Glutamatergic neuron (in vitro differentiated cells): Measurements from ENCODE around the gene NDUFV2. TPM values are rescaled to one million over a fixed set of nuclear protein-coding genes. Genes with fewer than 3 reads are reported as not detected.

Experiments
- DNase-seq: peaks from one replicate; pipeline ENCODE4 v3.0.0; 2022
- H3K27ac Mint-ChIP-seq: one replicate; pipeline ENCODE4 v1.8.0; 2020; ENCODE audit warnings: mild to moderate bottlenecking, mixed read lengths, inconsistent platforms; ENCODE audit not compliant: unreplicated experiment
- H3K27me3 Mint-ChIP-seq: one replicate; pipeline ENCODE4 v1.8.0; 2020; ENCODE audit warnings: mild to moderate bottlenecking, moderate library complexity, mixed read lengths, inconsistent platforms; ENCODE audit not compliant: unreplicated experiment
- H3K36me3 Mint-ChIP-seq: one replicate; pipeline ENCODE4 v1.8.0; 2020; ENCODE audit warnings: mild to moderate bottlenecking, mixed read lengths, inconsistent platforms; ENCODE audit not compliant: unreplicated experiment
- H3K4me1 Mint-ChIP-seq: one replicate; pipeline ENCODE4 v1.8.0; 2020; ENCODE audit warnings: mild to moderate bottlenecking, low read depth, mixed read lengths, inconsistent platforms; ENCODE audit not compliant: unreplicated experiment
- H3K4me3 Mint-ChIP-seq: one replicate; pipeline ENCODE4 v1.8.0; 2020; ENCODE audit warnings: mild to moderate bottlenecking, mixed read lengths, inconsistent platforms; ENCODE audit not compliant: unreplicated experiment
- H3K9me3 Mint-ChIP-seq: one replicate; pipeline ENCODE4 v1.8.0; 2020; ENCODE audit warnings: mild to moderate bottlenecking, moderate library complexity, mixed read lengths, inconsistent platforms; ENCODE audit not compliant: unreplicated experiment
- CTCF ChIP-seq: fragments of 200-600 bp; sonication (generic); IDR thresholded peaks from one replicate; pipeline ENCODE4 v1.5.0; 2021; ENCODE audit not compliant: partially characterized antibody, unreplicated experiment
- total RNA-seq: library from RNA; stranded (reverse); fragmentation: NEBNext Ultra II Directional; extraction: Animal tissue kit (Norgen Biotek cat#: 25700); gene quantifications from one replicate; pipeline ENCODE4 v1.2.1, GENCODE V29; 2021; ENCODE audit not compliant: unreplicated experiment

The NDUFV2 gene
- total RNA-seq, 1 donor from 2014 or later: 133 TPM

DNA sequence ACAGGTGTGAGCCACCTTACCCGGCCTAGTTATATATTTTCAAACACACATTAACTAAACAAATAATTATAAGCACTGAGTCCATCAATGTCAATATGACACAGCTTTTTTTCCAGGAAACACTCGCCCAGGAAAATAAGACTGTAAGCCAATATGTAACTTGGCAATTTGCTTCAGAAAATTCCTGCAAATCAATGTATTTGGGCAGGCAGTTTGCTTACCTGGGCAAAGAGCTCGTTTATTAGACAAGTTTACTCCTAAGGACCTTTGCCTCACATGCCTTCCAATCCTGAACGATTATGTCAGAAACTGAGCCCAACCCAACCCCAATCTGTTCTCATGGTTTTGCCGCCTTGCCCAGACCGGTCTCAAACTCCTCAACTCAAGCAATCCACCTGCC, 34.7 kb upstream of the NDUFV2 start:
- Mint-ChIP-seq H3K9me3 (no peaks in the 10 kb centered on the region), H3K4me1 (peaks cover 4% of the 10 kb centered on the region), H3K27ac (no peak overlapping the region), H3K4me3 (no peak overlapping the region), H3K36me3 (no peaks in the 10 kb centered on the region), H3K27me3 (no peaks in the 10 kb centered on the region)
- no peak for DNase-seq
- no peak for TF ChIP-seq CTCF

GRCh38 chr18:9068346-9068745, 34.2 kb upstream of the NDUFV2 start:
- no peak overlapping the region for H3K4me3 Mint-ChIP-seq
- H3K27ac Mint-ChIP-seq: no peak overlapping the region
- no peaks in the 10 kb centered on the region for H3K36me3 Mint-ChIP-seq
- H3K9me3 Mint-ChIP-seq: no peaks in the 10 kb centered on the region
- no peaks in the 10 kb centered on the region for H3K27me3 Mint-ChIP-seq
- no peak for TF ChIP-seq CTCF
- DNase-seq: no peak
- H3K4me1 Mint-ChIP-seq: peaks cover 4% of the 10 kb centered on the region

- TF ChIP-seq CTCF: no peak
- Mint-ChIP-seq H3K27ac (no peak overlapping the region), H3K4me1 (peaks cover 4% of the 10 kb centered on the region), H3K27me3 (no peaks in the 10 kb centered on the region), H3K9me3 (no peaks in the 10 kb centered on the region), H3K36me3 (no peaks in the 10 kb centered on the region), H3K4me3 (no peak overlapping the region)
- no peak for DNase-seq
Observed at GRCh38 chr18:9069601-9070000, 32.9 kb upstream of the NDUFV2 start.

DNA sequence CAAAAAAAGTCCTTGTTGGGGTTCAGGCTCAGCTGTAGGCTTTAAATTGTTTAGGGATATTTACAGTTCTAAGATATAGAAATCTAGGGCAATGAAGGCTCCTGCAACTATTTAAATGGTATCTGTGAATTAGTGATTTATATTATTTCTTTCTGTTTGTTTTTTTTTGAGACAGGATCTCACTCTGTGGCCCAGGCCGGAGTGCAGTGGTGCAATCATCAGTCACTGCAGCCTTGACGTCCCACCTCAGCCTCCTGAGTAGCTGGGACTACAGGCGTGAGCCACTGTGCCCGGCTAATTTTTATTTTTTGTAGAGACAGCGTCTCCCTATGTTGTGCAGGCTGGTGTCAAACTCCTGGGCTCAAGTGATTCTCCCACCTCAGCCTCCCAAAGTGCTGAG, 32.3 kb upstream of the NDUFV2 start:
- H3K27me3 Mint-ChIP-seq: no peaks in the 10 kb centered on the region
- H3K36me3 Mint-ChIP-seq: no peaks in the 10 kb centered on the region
- no peak for TF ChIP-seq CTCF
- peaks cover 4% of the 10 kb centered on the region for H3K4me1 Mint-ChIP-seq
- no peaks in the 10 kb centered on the region for H3K9me3 Mint-ChIP-seq
- no peak for DNase-seq
- H3K27ac Mint-ChIP-seq: no peak overlapping the region
- H3K4me3 Mint-ChIP-seq: no peak overlapping the region

- Mint-ChIP-seq H3K4me1 (no peaks in the 10 kb centered on the region), H3K9me3 (peaks cover 3% of the 10 kb centered on the region), H3K4me3 (no peak overlapping the region), H3K27ac (no peak overlapping the region), H3K36me3 (no peaks in the 10 kb centered on the region), H3K27me3 (peaks cover 2% of the 10 kb centered on the region)
- TF ChIP-seq CTCF: no peak
- DNase-seq: no peak
Observed at GRCh38 chr18:9079818-9080528, 22.5 kb upstream of the NDUFV2 start.
